Activated naive CD8-positive, alpha-beta T cell treated with anti-CD3 and anti-CD28 coated beads, Interleukin-2, amount 50 U/mL, for 16 hours (primary cell): ENCODE data around the gene DIAPH3.

ENCODE experiments used
- DNase-seq: peaks from one replicate; pipeline ENCODE4 v3.0.0-alpha.2; 2020; ENCODE audit warnings: low read depth, low spot score

Gene DIAPH3

GRCh38 chr13:60152904-60153303, 10.8 kb downstream of the DIAPH3 start:
- no peak for DNase-seq

DNA sequence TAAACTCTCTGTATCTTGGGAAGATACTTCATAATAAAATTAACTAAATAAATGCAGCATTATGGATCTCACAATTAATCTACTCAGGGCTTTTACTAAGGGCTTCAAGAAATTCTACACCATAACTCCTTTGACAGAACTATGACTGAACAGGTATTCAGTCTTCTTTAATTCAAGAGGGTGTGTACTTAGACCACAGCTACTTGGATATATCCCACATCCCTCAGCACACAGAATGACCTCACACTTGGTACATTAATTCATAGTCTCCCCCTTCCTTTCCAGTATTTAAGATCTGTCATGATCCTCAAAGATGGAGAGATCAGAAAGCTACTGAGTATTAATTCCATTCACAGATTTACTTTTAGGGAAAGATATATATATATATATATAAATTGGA, 11.6 kb downstream of the DIAPH3 start:
- DNase-seq = no peak

- DNase-seq = no peak
These were observed 13.2 kb downstream of the DIAPH3 start for GRCh38 chr13:60150538-60150937.

DNA sequence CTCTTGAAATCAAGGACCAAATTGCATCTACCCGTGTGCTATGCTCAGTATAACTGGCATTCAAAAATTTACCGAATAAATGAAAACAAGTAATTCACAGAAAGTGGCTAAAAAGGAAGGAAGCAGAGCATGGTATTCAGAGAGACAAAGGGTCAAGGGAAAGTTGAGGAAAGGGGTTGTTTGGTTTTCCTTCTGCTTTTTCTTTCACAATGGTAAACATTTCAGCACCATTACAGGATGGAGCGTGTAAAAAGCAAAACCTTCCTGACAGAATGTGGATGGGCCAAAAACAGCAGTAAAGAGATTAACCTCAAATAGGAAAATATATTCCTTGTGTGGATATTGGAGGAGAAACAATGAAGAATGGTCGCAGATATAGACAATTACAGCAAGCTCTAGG, 14.8 kb downstream of the DIAPH3 start:
- no peak for DNase-seq

GRCh38 chr13:60147361-60147760, 16.4 kb downstream of the DIAPH3 start:
- no peak for DNase-seq

GRCh38 chr13:60146471-60146870, 17.3 kb downstream of the DIAPH3 start:
- no peak for DNase-seq

GRCh38 chr13:60143775-60144174, 20.0 kb downstream of the DIAPH3 start:
- DNase-seq = no peak

GRCh38 chr13:60139272-60139671, 24.5 kb downstream of the DIAPH3 start:
- no peak for DNase-seq

DNA sequence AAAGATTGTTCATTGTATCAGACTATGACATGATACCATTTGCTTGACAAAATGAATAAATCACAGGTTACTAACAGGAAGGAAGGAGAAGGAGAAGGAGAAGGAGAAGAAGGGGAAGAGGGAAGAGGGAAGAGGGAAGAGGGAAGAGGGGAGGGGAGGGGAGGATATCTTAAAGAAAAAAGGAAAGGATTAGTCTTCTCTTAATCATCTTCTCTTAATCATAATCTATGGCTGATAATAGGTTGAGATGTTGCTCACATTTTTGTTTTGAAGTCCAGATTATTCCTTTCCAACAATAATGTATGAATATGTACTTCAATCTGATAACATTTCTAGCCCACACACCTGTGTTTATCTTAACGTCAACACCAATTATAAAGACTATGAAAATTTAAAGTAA, 25.1 kb downstream of the DIAPH3 start:
- no peak for DNase-seq

DNA sequence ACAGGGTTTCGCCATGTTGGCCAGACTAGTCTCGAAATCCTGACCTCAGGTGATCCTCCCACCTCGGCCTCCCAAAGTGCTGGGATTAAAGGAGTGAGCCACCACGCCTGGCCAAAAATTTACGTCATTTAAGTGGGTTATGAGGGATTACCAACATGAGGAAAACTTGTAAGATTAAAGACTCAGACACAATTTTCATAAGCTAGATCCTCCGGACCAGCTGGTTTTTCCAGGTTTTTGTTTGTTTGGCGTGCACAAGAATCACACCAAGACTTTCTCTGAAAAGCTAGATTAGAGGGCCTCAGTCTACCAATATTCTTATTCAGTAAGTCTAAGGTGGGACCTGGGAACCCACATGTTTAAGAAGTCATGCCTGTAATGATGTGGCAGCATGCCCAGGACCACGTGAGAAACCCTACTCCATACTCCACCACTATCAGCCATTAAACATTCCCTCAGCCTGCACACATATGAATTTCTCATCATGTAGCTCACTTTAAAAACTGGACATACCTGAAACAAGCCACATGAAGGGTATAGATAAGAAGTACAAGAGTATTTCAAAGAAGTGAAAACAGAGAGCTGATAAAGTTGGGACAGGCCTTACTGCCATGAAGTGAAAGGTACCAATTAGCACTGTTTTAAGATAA, 25.7 kb downstream of the DIAPH3 start:
- no peak for DNase-seq

GRCh38 chr13:60135344-60135743, 28.4 kb downstream of the DIAPH3 start:
- no peak for DNase-seq

DNA sequence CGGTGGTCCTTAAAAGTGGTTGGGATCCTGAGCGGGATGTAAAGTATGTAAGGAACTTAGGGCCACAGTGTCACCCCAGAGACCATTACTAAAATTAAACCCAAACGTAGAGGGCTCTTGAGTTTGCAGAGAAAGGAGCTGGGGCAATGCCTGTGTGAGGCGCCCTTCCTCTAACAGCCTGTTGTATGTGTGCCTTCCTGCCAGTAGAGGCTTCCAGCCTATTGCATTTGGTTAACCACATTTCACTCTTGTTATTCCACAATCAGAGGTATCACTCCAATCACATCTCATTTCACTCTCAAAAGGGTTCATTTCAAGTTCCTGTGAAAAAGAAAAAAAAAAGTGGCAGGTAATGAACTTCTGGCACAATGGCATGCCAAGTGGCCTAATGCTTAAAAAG, 29.4 kb downstream of the DIAPH3 start:
- no peak for DNase-seq

GRCh38 chr13:60121337-60121687, 42.4 kb downstream of the DIAPH3 start:
- no peak for DNase-seq

DNA sequence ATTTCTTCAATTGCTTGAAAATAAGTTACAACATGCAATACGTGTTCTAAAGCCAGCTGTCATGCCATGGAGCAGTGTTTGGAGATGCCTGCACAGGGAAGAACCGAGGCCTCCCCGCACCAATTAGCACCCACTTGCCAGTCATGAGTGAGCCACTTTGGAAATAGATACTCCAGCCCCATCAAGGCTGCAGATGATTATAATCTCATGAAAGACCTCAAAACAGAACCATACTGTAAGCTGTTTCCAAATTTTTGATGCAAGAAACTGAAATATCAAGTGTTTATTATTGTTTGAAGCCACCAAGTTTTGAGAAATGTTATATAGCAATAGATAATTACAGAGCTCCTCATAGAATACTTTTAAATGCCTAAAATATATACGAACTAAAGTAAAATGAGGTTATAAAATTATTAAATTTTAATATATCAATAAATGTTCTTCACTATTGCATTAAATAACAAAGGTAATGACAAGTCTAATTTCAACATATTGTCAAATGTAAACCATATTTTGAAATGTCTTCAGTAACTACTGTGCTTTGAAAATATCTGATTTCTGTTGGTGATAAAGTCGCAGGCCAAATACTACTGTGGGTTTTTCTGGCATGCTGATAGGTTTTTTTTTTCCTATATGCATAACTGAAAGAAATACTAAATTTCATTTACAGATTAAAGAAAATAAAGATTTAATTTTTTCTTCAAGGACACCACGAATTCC, 43.0 kb downstream of the DIAPH3 start:
- no peak for DNase-seq

DNA sequence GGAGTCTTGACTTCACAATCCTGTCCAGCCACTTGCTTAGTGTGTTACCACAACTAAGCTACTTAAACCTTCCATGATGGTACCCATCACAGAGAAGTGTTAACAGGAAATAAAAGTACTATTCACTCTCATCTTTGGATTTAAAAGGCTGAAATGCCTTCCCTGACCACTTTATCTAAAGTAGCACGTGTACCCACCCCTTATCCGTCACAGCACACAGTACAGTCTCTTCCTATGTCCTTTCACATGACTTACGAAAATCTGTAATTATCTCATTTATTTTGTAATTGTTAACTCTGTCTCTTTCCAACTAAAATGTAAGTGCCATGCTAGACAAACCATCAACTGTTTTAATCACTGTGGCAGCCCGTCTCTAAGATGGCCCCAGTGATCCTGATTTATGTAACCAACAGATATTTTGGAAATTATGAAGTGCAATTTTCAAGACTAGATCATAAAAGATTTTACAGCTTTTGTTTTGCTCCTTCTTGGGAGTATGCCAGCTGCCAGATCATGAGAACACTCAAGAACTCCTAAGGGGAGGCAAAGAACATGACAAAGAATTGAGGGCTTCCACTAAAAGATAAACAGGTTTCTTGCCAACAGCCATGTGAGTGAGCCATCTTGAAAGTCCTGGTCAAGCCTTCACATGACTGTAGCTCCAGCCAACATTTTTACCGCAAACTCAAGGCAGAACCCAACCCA, 44.9 kb downstream of the DIAPH3 start:
- no peak for DNase-seq

DNA sequence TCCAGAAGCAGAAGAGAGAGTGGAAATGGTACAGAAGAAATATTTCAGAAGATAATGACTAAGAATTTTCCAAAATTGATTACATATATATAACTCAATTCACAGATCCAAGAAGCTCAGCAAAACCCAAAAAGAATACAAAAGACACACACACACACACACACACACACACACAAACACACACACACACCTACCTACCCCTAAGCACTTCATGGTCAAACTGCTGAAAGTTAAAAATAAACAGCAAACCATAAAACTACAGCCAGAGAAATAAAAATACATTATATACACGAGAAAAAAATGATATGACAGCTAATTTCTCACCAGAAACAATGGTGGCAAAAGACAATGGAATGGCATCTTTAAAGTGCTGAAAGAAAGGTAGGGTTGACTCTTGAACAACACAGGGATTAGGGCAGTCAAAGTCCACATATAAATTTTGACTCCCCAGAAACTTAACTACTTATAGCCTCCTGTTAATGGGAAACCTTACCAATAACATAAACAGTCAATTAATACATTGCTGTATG, 49.2 kb downstream of the DIAPH3 start:
- DNase-seq = no peak

- no peak for DNase-seq
These were observed 51.0 kb downstream of the DIAPH3 start for GRCh38 chr13:60112771-60113170.

DNA sequence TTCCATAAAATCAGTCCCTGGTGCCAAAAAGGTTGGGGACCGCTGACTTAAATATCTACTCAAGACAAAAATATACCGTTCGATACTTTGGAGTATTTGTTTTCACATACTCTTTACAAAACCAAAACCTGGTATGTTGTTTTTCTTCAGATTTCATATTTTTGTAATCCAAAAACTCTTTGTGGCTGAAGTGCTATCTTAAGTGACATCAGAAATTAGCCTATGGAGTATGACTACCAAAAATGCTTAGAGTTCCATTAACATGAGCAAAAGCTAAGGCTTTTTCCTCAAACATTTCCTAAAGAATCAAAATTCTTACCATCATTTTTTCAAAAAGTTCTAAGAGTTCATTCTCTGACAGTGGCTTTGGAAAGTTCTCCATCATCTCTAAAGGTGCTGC, 52.0 kb downstream of the DIAPH3 start:
- no peak for DNase-seq

- no peak for DNase-seq
These were observed 54.4 kb downstream of the DIAPH3 start for GRCh38 chr13:60109285-60109684.

GRCh38 chr13:60108589-60108988, 55.1 kb downstream of the DIAPH3 start:
- DNase-seq = no peak

DNA sequence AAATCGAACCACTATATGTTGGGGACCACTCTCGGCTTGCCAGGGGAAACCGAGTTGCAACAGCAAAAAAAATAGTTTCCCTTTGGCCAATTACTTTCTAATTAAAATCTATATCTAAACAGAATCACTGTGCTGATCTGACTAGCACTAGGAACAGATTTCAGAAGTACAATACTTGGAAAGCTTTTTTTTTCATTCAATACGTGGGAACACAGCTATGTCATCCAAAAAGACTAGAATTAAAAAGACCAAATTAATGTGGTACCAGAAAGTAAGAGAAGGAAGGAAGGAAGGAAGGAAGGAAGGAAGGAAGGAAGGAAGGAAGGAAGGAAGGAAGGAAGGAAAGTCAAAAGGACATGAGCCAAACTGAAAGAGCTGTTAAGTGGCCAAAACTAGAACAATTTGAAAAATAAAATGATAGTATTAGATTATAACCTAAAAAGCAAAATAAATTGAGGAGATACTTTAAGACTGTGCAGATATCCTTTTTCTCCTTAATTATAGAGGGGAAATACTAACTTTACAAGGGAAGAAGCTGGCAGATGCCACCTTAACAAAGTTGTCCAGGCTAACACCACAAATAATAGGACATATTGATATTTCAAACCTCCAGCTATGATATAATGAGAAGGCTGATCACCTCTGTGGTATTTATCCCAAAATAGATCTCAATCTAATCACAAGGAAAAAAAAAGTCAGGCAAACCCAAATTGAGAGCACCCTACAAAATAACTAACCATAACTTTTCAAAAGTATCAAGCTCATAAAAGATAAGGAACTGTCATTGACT, 63.9 kb downstream of the DIAPH3 start:
- DNase-seq = no peak

DNA sequence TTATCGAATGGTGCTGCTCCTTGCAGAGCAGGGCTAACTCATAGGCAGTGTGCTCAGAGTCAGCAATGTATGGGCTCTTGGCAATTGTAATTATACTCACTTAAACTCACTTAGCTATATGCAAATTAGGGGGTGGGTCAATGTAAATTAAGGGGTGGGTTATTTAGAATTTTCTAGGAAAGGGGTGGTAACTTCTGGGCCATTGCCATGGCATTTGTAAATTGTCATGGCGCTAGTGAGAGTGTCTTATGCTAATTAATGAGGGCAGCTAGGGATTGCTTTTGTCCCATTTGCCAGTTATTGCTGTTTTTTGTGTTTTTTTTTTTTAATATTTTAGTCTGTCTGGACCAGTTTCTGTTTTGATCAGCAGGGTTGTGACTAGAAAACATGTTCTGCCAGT, 68.4 kb downstream of the DIAPH3 start:
- DNase-seq = no peak
